HFFc6 (cell line): ENCODE results near the gene PNLDC1. TPM values are rescaled to one million over a fixed set of nuclear protein-coding genes. Genes with fewer than 3 reads are reported as not detected.

Experiments
- DNase-seq: peaks from one replicate; pipeline ENCODE4 v3.0.0-alpha.2; 2018
- H3K27ac Mint-ChIP-seq: 2 replicates; pipeline ENCODE4 v1.8.0; 2020; ENCODE audit warnings: mild to moderate bottlenecking, mixed read lengths
- H3K27me3 Mint-ChIP-seq: 2 replicates; pipeline ENCODE4 v1.8.0; 2021; ENCODE audit warnings: mild to moderate bottlenecking, moderate library complexity, mixed read lengths; ENCODE audit not compliant: insufficient read depth
- H3K36me3 Mint-ChIP-seq: 2 replicates; pipeline ENCODE4 v1.8.0; 2021; ENCODE audit warnings: low read depth, mixed read lengths
- H3K4me1 Mint-ChIP-seq: 2 replicates; pipeline ENCODE4 v1.8.0; 2020; ENCODE audit warnings: low read depth, mixed read lengths
- H3K4me3 Mint-ChIP-seq: 2 replicates; pipeline ENCODE4 v1.8.0; 2020; ENCODE audit warnings: mild to moderate bottlenecking, moderate library complexity, mixed read lengths
- H3K9me3 Mint-ChIP-seq: 2 replicates; pipeline ENCODE4 v1.8.0; 2020; ENCODE audit warnings: mild to moderate bottlenecking, mixed read lengths
- total RNA-seq, 6 experiments: library from RNA; stranded (reverse); fragmentation: NEBNext Ultra II Directional; extraction: Animal tissue kit (Norgen Biotek cat#: 25700); gene quantifications; 2 replicates in 1 of 6; 3 replicates in 5 of 6; pipeline ENCODE4 v1.2.3, GENCODE V29; 2021
- TF ChIP-seq, protein P1 (sequence below): fragments of 200-600 bp; sonication (generic); IDR thresholded peaks from 2 replicates; pipeline ENCODE4 v1.5.0; 2021; ENCODE audit warnings: antibody characterized with exemption, mild to moderate bottlenecking

The PNLDC1 gene
- total RNA-seq, 6 experiments from 2014 or later = not detected

- Mint-ChIP-seq H3K4me1 (peaks cover 55% of the 10 kb centered on the region), H3K36me3 (no peaks in the 10 kb centered on the region), H3K27ac (no peak overlapping the region), H3K4me3 (no peak overlapping the region), H3K9me3 (no peaks in the 10 kb centered on the region), H3K27me3 (no peaks in the 10 kb centered on the region; the same call in none of the 2 replicates)
- DNase-seq = no peak
- TF ChIP-seq, protein P1, sequence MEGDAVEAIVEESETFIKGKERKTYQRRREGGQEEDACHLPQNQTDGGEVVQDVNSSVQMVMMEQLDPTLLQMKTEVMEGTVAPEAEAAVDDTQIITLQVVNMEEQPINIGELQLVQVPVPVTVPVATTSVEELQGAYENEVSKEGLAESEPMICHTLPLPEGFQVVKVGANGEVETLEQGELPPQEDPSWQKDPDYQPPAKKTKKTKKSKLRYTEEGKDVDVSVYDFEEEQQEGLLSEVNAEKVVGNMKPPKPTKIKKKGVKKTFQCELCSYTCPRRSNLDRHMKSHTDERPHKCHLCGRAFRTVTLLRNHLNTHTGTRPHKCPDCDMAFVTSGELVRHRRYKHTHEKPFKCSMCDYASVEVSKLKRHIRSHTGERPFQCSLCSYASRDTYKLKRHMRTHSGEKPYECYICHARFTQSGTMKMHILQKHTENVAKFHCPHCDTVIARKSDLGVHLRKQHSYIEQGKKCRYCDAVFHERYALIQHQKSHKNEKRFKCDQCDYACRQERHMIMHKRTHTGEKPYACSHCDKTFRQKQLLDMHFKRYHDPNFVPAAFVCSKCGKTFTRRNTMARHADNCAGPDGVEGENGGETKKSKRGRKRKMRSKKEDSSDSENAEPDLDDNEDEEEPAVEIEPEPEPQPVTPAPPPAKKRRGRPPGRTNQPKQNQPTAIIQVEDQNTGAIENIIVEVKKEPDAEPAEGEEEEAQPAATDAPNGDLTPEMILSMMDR = no peak
Observed at GRCh38 chr6:159831373-159831679, 31.2 kb downstream of the PNLDC1 start.

- H3K27ac Mint-ChIP-seq = no peak overlapping the region; the same call in 1 of the 2 replicates
- peak; percentile 25 for DNase-seq
- peaks cover 54% of the 10 kb centered on the region for H3K4me1 Mint-ChIP-seq
- no peak overlapping the region for H3K4me3 Mint-ChIP-seq
- no peaks in the 10 kb centered on the region for H3K36me3 Mint-ChIP-seq
- TF ChIP-seq, protein P1 = no peak
- no peaks in the 10 kb centered on the region for H3K9me3 Mint-ChIP-seq
- peaks cover 4% of the 10 kb centered on the region for H3K27me3 Mint-ChIP-seq
Observed at GRCh38 chr6:159832946-159833345, 32.9 kb downstream of the PNLDC1 start.

DNA sequence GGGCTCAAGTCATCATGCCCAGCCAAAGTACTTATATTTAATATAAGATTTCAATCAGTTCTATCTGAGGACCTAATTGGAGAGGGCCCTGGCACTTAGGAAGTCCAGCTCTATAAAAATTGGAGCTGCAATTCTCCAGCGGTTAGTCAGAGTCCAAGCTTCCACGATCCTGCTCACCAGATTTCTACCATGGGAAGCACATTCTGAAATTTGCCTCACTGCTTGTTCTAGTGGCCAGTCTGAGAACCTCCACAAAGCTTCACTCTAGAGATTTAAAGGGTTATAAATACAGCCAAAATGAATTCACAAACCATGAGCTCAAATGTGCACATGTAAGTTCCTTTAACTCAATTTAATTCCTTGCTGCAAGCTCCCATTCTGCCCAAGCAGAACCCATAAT lies 33.5 kb downstream of the PNLDC1 start:
- peak; percentile 94 for DNase-seq
- H3K4me1 Mint-ChIP-seq = peaks cover 54% of the 10 kb centered on the region
- no peaks in the 10 kb centered on the region for H3K9me3 Mint-ChIP-seq
- no peaks in the 10 kb centered on the region for H3K36me3 Mint-ChIP-seq
- TF ChIP-seq, protein P1 = peak; percentile 54
- H3K27me3 Mint-ChIP-seq = peaks cover 4% of the 10 kb centered on the region
- peak overlapping the region; percentile 27; the same call in 1 of the 2 replicates for H3K4me3 Mint-ChIP-seq
- H3K27ac Mint-ChIP-seq = peak overlapping the region; percentile 73

DNA sequence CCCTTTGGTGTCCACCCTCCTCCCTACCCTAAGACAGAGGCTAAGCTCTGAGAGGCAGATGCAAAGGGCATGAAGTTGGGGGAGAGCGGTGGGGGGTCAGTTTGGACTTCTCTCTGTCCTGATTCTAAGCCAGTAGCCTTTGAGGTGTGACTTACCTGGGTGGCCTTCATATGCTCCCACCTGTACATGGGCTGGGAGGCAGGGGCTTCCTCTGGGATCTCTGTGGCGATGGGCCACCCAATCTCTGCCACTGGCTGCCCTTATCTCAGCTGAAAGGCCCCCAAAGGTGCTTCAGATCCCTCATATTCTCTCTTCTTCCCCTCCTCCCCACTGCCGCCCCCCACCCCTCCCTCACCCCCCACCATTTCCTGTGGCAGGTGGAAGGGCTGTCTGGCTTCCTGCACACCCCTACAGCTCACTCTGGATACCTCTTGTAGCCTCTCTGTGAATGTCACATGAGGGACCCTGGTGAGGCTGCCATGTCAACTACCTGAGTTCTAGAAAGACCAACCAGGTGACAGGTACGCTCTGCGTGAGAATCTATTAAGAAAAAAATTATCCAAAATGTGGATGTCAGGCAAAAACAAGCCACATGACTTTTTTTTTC lies 34.0 kb downstream of the PNLDC1 start:
- no peak overlapping the region for H3K27ac Mint-ChIP-seq
- DNase-seq = no peak
- no peaks in the 10 kb centered on the region for H3K9me3 Mint-ChIP-seq
- H3K27me3 Mint-ChIP-seq = peaks cover 4% of the 10 kb centered on the region
- H3K36me3 Mint-ChIP-seq = no peaks in the 10 kb centered on the region
- H3K4me1 Mint-ChIP-seq = peaks cover 57% of the 10 kb centered on the region
- TF ChIP-seq, protein P1 = no peak; the same call in 1 of the 2 replicates
- peak overlapping the region; percentile 27; the same call in 1 of the 2 replicates for H3K4me3 Mint-ChIP-seq

- TF ChIP-seq, protein P1 = no peak
- H3K4me1 Mint-ChIP-seq = peaks cover 33% of the 10 kb centered on the region
- H3K27me3 Mint-ChIP-seq = peaks cover 4% of the 10 kb centered on the region; the same call in 1 of the 2 replicates
- no peak for DNase-seq
- no peak overlapping the region for H3K27ac Mint-ChIP-seq
- no peaks in the 10 kb centered on the region for H3K36me3 Mint-ChIP-seq
- no peaks in the 10 kb centered on the region for H3K9me3 Mint-ChIP-seq
- no peak overlapping the region for H3K4me3 Mint-ChIP-seq
Observed at GRCh38 chr6:159836718-159837490, 36.8 kb downstream of the PNLDC1 start.
